DND-41 (cell line): Measurements from ENCODE around the gene TMEM255A.

ENCODE experiments used
- EZH2 ChIP-seq: IDR thresholded peaks from 3 replicates; pipeline ENCODE4 v1.6.1; 2012; ENCODE audit warnings: borderline replicate concordance, low read depth, mild to moderate bottlenecking, moderate library complexity, low read length, inconsistent platforms; ENCODE audit not compliant: severe bottlenecking
- TF ChIP-seq, protein P1 (sequence below): IDR thresholded peaks from 2 replicates; pipeline ENCODE4 v1.5.1; 2012; ENCODE audit warnings: borderline replicate concordance, low read length, moderate library complexity, mild to moderate bottlenecking; ENCODE audit not compliant: poor library complexity, severe bottlenecking; ENCODE audit errors: extremely low read depth

DNA sequence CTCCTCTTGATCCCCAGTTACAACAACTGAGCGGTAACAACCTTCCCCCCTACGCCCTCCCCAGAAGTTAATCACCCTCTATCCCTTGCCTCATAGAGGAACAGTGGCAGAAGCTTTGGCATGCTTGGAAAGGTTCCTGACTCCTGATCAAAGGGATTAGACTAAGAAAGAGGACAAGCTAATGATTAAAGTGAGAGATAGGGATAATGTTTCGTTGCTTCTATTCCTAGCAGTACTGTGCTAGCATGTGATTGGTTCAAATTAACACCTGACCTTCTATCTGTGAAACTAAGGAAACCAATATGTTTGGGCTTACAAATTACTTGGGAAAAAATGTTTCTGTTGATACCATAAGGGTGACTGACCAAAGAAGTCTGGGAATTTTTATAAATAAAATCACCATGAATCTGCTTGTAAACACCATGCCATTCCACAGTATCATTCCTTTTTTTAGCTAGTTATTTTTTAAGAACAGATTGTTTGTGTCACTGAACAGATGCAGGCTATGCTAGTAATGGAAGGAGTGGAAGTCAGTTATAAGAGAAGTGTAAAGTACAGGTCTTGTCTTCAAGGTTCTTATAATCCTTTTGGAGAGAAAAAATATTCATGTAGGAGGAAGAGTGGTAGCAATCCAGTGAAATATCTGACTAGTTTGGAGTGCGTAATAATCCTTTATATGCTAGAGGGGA, 39.3 kb upstream of the TMEM255A start:
- TF ChIP-seq, protein P1, sequence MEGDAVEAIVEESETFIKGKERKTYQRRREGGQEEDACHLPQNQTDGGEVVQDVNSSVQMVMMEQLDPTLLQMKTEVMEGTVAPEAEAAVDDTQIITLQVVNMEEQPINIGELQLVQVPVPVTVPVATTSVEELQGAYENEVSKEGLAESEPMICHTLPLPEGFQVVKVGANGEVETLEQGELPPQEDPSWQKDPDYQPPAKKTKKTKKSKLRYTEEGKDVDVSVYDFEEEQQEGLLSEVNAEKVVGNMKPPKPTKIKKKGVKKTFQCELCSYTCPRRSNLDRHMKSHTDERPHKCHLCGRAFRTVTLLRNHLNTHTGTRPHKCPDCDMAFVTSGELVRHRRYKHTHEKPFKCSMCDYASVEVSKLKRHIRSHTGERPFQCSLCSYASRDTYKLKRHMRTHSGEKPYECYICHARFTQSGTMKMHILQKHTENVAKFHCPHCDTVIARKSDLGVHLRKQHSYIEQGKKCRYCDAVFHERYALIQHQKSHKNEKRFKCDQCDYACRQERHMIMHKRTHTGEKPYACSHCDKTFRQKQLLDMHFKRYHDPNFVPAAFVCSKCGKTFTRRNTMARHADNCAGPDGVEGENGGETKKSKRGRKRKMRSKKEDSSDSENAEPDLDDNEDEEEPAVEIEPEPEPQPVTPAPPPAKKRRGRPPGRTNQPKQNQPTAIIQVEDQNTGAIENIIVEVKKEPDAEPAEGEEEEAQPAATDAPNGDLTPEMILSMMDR = no peak
- TF ChIP-seq EZH2 = no peak
